Subcutaneous adipose tissue (tissue), 4 donors: ENCODE results near the gene CHST11. TPM values are rescaled to one million over a fixed set of nuclear protein-coding genes. Genes with fewer than 3 reads are reported as not detected.

Source experiments
- total RNA-seq, 4 donors: library from RNA; depleted of rRNA; stranded (reverse); fragments of >200 nt; gene quantifications; one replicate each; pipeline ENCODE4 v1.1.0, GENCODE V29; 2016
- TF ChIP-seq, protein P1 (sequence below): fragments of 450-650 bp; IDR thresholded peaks from one replicate; pipeline ENCODE4 v1.5.1; 2016; ENCODE audit warnings: low read depth, mild to moderate bottlenecking, control low read depth, antibody characterized with exemption, moderate library complexity

Gene CHST11
- total RNA-seq, 4 donors from 2014 or later: 5.1 to 48.4 (median 9.3) TPM

DNA sequence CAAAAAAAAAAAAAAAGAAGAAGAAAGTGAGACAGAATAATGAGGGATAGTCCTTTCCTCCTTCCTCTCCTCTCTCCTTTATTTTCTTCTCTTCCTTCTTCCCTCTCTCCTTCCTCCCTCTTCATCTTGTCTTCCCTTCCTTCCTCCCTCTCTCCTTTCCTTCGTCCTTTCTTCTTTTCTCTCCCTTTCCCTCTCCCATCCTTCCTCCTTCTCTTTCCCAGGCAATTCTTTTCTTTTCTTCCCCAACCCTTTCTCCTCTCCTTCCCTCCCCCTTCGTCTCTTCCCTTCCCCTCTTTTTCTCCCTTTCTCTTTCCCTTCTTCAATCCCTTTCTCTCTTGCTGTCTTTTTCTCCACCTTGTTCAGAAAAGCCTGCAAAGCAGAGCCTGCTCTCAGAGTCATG, 3.6 kb upstream of the CHST11 start:
- TF ChIP-seq, protein P1, sequence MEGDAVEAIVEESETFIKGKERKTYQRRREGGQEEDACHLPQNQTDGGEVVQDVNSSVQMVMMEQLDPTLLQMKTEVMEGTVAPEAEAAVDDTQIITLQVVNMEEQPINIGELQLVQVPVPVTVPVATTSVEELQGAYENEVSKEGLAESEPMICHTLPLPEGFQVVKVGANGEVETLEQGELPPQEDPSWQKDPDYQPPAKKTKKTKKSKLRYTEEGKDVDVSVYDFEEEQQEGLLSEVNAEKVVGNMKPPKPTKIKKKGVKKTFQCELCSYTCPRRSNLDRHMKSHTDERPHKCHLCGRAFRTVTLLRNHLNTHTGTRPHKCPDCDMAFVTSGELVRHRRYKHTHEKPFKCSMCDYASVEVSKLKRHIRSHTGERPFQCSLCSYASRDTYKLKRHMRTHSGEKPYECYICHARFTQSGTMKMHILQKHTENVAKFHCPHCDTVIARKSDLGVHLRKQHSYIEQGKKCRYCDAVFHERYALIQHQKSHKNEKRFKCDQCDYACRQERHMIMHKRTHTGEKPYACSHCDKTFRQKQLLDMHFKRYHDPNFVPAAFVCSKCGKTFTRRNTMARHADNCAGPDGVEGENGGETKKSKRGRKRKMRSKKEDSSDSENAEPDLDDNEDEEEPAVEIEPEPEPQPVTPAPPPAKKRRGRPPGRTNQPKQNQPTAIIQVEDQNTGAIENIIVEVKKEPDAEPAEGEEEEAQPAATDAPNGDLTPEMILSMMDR: no peak

DNA sequence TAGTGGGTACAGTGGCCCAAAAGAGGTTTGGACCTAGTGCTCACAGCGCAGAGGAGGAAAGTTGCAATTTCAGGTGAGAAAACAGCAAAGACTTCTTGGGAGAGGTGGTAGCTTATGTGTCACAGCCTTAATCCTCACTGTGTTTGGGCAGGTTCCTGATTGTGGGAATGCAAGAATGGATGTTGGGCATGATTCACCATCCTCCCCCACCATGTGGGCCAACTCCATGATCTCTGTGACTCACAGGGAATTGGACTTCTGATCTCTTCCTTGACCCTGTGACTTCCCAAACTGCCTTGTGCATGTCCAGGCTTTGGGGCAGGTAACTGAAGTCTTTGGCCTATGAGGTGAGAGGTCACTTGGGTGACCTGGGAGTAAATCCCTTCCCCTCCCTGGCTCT, 1.8 kb upstream of the CHST11 start:
- TF ChIP-seq, protein P1: no peak

GRCh38 chr12:104455578-104456416, 951 bp upstream of the CHST11 start:
- TF ChIP-seq, protein P1: no peak

DNA sequence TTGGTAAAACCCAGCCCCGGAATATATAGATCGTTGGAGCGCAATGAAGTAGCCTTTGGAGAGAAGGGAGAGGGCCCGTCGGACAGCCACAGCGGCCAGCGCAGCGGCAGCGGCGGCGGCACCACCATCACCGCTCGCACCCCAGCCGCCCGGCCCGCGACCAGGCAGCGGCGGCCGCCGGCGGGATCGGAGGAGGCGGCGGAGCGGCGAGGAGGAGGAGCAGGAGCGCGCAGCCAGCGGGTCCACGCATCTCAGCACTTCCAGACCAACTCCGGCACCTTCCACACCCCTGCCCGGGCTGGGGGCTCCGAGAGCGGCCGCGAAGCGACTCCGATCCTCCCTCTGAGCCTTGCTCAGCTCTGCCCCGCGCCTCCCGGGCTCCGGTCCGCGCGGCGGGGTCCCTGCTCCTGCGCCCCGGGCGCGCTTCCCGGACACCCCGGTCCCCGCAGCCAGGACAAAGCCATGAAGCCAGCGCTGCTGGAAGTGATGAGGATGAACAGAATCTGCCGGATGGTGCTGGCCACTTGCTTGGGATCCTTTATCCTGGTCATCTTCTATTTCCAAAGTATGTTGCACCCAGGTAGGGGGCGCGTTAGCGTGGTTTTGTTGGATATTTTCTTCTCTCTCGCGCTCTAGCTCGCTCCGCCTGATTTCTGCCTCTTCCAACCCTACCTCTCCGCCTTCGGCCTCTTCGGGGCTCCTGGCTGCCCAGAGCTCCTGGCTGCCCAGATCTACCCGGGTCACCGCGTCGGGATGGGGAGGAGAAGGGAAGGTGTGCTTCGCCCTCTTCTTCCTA, 400 bp downstream of the CHST11 start:
- TF ChIP-seq, protein P1: no peak

GRCh38 chr12:104457746-104458693, 1.3 kb downstream of the CHST11 start:
- TF ChIP-seq, protein P1: no peak

GRCh38 chr12:104458694-104459367, 2.1 kb downstream of the CHST11 start:
- TF ChIP-seq, protein P1: no peak
